NB4 (cell line): ENCODE measurements around the gene SLC19A1.
A peak's percentile ranks its signal among the peaks of the same experiment; 100 is the strongest.

Experiments
- DNase-seq: peaks from one replicate; pipeline ENCODE4 v3.0.0; 2010; ENCODE audit warnings: low read depth
- H3K4me3 ChIP-seq: one replicate; pipeline ENCODE4 v1.5.1; 2011; ENCODE audit warnings: mild to moderate bottlenecking, low read depth, low read length, moderate library complexity
- CTCF ChIP-seq: IDR thresholded peaks from one replicate; pipeline ENCODE4 v1.5.1; 2012; ENCODE audit warnings: low read depth, low read length
- MAX ChIP-seq: IDR thresholded peaks from 2 replicates; pipeline ENCODE4 v1.6.1; 2011; ENCODE audit warnings: low read depth, low read length
- MYC ChIP-seq: IDR thresholded peaks from 2 replicates; pipeline ENCODE4 v1.6.1; 2011; ENCODE audit warnings: low read depth, low read length
- POLR2A ChIP-seq: IDR thresholded peaks from 2 replicates; pipeline ENCODE4 v1.6.1; 2011; ENCODE audit warnings: mild to moderate bottlenecking; ENCODE audit not compliant: insufficient read length; ENCODE audit errors: extremely low read depth

Gene SLC19A1

GRCh38 chr21:45542242-45542666 lies at the start of gene SLC19A1:
Gene SLC19A1 (minus strand): TSS chr21:45542440. CDS start chr21:45537959, 4,481 bp downstream.
- peak; percentile 94 for TF ChIP-seq MYC
- TF ChIP-seq MAX, result peak; percentile 58
- no peak for TF ChIP-seq POLR2A
- H3K4me3 ChIP-seq, result peak within 1 kb of the TSS; percentile 91
- DNase-seq, result peak; percentile 77

- H3K4me3 ChIP-seq, result no peak overlapping the region
- DNase-seq, result no peak
- TF ChIP-seq POLR2A (no peak), CTCF (no peak), MYC (no peak), MAX (no peak)
Measured at GRCh38 chr21:45591619-45592207, 49.5 kb upstream of the SLC19A1 start.

GRCh38 chr21:45590726-45591618 lies 48.7 kb upstream of the SLC19A1 start:
- no peak overlapping the region for H3K4me3 ChIP-seq
- peak; percentile 43 for DNase-seq
- TF ChIP-seq POLR2A, result no peak
- no peak for TF ChIP-seq MAX
- TF ChIP-seq MYC, result no peak
- no peak for TF ChIP-seq CTCF

- DNase-seq, result peak; percentile 62
- no peak overlapping the region for H3K4me3 ChIP-seq
Measured at GRCh38 chr21:45590246-45590725, 48.0 kb upstream of the SLC19A1 start.

GRCh38 chr21:45589686-45590245 lies 47.5 kb upstream of the SLC19A1 start:
- no peak for DNase-seq
- H3K4me3 ChIP-seq, result no peak overlapping the region
- TF ChIP-seq MAX (no peak), MYC (no peak), POLR2A (no peak), CTCF (no peak)

More at GRCh38 chr21:45590246-45590725, 48.0 kb upstream of the SLC19A1 start:
- TF ChIP-seq MAX (no peak), CTCF (no peak), MYC (no peak), POLR2A (no peak)

GRCh38 chr21:45588871-45589491 lies 46.7 kb upstream of the SLC19A1 start:
- TF ChIP-seq MYC (no peak), POLR2A (no peak), MAX (no peak), CTCF (no peak)
- H3K4me3 ChIP-seq, result no peak overlapping the region
- no peak for DNase-seq
